HG03108 (cell line): Measurements from ENCODE around the gene TREH.

ENCODE experiments used
- ATAC-seq: cut with Tn5 transposase; IDR thresholded peaks from one replicate; pipeline ENCODE4 v1.9.1; 2021; ENCODE audit warnings: moderate library complexity; ENCODE audit not compliant: unreplicated experiment

Gene TREH

DNA sequence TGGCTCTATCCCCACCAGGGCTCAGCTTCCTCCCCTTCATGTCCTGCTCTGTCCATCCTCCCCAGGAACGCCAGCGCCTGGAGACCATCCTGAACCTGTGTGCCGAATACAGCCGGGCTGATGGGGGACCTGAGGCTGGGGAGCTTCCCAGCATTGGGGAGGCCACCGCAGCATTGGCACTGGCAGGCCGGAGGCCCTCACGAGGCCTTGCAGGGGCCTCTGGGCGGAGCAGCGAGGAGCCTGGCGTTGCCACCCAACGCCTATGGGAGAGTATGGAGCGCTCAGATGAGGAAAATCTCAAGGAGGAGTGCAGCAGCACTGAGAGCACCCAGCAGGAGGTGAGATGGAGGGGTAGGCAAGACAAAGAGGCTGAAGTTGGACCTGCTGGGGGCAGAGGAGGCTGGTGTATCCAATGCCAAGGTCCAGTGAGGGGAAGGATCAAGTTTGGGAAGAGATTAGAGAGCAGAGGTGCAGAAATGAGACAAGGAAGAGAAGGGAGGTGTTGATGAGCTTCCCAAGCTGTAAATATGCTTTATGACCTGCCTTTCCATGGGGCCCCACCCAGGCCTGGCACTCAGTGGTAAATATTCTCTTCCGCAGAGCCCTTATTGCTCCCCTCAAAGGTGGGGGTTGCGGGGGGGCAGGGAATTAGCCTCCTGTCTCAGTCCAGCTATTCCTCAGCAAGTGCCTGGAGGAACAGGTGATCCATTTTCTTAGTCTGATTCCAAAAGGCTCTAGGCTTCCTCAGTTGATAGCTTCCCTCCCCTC, 48.1 kb downstream of the TREH start:
- no peak for ATAC-seq

DNA sequence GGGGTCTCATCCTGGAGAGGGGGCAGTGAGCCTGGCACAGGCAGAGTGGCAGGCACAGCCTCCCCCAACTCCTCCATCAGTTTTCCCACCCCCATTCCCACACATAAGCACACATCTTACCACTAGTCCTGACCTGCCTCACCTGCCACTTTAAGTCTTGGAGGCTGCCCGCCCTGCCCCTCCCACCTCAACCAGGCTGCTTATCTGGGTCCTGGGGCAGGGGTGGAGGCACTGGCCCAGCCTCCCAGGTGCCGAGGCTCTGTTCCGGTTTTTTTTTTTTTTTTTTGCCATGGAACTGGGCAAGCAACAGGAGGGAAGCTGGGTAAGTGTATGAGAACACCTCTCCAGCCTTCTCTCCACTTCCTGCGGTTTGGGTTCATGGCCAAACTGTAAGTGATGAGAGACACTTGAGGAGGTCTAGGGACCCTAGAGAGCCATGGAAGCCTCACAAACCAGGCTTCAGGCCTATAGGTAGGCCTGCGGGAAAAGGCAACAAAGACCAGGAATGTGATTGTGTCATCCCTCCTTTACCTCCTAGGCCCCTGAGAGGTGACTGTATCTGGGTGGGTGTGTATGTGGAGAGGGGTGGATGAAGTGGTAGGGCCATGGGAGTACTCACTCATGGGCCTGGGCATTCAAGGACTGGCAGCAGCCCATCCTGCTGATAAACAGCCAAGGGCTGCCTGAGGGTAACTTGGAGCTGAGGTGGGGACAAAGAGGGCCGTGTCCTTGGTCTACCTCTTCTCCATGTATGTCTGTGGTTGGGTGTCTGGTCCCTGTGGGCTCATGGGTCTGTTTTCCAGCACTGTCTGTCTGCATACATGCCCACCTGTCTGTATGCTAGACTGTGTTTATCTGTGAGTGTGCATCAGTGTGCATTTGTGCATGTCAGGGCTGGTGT, 49.4 kb downstream of the TREH start:
- no peak for ATAC-seq

DNA sequence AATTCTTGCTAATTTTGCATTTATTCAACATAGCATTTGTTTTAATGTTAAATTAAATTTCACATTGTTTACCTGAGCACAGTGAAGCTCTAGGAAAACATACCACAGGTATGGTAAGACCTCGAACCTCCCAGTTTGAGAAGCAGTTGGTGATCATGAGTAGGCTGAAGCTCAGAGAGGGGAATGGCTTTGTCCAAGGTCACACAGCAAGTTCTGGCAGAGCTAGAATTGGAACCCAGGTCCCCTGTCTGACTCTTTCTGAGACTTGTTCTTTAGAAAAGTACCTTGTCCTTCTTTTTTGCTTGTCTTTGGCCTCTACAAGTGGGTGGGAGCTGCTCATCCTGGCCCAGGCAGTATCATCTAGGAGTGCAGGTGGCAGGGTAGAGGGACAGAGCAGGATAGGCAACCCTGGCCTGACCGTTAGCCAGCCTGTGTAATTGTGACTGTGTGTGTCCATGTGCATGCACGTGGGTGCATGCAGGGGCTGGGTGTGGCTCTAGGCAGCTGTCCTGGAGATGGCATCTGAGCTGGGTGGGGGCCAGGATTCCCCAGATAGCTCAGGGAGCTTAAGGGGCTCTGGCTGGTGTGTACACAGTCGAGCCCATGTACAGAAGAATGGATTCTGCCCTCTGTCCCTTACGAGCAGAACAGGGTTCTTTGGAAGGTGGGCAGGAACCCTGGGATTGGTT, 50.4 kb downstream of the TREH start:
- ATAC-seq = no peak

DNA sequence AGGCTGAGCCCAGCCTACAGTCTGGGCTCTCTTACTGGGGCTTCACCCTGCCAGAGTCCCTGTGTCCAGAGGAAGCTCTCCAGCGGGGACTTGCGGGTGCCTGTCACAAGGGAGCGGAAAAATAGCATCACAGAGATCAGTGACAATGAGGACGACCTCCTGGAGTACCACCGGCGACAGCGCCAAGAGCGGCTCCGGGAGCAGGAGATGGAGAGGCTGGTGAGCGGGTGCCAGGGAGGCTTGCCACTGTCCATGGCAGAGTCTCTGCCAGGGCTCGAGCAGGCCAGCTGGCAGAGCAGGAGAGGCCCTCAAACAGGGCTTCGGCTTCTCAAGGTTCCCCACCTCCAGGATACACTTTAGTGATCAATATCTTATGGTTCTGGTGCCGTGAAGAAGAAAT, 51.0 kb downstream of the TREH start:
- ATAC-seq = no peak

DNA sequence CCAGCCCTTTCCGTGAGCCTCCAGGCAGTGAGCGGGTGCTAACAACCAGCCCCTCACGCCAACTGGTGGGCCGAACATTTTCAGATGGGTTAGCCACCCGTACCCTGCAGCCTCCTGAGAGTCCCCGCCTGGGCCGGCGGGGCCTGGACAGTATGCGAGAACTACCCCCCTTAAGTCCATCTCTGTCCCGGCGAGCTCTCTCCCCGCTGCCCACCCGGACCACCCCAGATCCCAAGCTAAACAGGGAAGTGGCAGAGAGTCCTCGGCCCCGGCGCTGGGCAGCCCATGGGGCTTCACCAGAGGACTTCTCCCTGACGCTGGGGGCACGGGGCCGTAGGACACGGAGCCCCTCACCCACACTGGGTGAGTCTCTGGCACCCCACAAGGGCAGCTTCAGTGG, 51.4 kb downstream of the TREH start:
- ATAC-seq = no peak

DNA sequence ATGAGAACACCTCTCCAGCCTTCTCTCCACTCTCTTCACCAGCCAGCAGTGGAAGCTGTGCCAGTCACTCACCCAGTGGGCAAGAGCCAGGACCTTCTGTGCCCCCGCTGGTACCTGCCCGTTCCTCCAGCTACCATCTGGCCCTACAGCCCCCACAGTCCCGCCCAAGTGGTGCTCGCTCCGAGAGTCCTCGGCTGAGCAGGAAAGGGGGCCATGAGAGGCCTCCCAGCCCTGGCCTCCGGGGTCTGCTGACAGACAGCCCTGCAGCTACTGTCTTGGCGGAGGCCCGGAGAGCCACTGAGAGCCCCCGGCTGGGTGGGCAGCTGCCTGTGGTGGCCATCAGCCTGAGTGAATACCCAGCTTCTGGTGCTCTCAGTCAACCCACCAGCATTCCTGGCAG, 51.9 kb downstream of the TREH start:
- no peak for ATAC-seq

DNA sequence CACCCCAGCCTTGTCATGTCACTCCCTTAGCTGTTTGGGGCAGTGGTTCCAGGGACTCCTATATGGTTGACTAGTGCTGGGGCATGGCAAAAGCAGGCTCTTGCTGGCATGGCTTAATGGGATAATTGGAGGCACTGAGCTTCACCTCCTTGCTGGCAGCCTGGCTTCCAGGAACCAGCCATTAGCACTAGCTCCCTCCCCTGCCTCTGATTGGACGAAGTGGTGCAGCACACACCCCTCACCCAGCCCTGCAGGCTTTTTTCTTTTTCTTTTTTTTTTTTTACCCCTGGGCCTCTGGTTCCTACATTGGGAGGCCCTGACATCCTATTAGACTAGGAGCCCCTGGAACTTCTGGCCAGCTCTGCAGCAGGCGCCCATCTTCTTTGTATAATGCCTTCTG, 53.5 kb downstream of the TREH start:
- ATAC-seq = no peak

DNA sequence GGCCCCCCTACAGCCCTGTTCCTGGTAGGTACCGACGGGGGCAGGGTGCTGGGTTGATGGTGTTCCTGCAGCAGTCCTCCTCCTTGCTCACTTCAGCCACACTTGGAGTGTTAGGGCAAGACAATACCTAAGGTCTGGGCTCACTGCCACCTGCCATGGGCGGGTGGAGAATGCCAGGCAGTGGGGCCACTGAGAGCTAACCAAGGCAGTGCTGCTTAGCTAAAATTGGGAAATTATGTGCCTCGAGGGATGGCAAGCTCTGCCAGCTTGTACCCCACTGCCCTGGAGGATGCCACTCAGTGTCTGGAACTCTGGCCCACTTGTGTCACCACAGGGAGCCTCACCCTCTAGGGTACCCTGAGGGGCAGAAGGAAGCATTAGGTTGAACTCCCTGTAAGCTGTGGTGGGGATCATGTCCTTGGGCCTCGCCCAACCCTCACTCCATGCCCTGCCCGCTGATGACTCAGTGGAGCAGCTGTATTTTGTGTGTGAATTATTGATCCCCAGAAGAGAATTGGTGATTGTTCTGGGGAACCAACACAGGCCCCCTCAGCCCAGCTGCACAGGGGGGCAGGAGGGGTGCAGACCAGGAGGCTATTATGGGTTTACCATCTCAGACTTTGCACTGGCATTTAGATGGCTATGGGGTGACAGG, 54.3 kb downstream of the TREH start:
- no peak for ATAC-seq

DNA sequence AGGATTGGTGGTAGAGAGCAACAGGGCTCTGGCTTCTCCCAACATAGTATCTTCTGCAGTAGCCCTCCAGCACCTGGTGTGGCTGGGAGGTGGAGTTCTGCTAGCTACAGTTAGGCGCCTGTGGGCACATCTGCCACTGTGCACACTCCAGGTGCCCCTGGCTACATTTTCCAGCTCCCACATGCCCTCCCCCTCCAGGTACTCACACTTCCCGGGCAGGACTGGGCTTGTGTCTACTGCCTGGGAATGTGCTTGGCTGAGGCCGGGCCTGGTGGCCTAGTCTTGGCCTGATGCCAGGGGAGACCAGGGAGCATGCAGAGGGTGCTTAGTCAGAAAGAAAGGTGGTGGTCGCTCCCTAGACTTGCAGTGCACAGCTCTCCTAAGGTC, 56.2 kb downstream of the TREH start:
- no peak for ATAC-seq

DNA sequence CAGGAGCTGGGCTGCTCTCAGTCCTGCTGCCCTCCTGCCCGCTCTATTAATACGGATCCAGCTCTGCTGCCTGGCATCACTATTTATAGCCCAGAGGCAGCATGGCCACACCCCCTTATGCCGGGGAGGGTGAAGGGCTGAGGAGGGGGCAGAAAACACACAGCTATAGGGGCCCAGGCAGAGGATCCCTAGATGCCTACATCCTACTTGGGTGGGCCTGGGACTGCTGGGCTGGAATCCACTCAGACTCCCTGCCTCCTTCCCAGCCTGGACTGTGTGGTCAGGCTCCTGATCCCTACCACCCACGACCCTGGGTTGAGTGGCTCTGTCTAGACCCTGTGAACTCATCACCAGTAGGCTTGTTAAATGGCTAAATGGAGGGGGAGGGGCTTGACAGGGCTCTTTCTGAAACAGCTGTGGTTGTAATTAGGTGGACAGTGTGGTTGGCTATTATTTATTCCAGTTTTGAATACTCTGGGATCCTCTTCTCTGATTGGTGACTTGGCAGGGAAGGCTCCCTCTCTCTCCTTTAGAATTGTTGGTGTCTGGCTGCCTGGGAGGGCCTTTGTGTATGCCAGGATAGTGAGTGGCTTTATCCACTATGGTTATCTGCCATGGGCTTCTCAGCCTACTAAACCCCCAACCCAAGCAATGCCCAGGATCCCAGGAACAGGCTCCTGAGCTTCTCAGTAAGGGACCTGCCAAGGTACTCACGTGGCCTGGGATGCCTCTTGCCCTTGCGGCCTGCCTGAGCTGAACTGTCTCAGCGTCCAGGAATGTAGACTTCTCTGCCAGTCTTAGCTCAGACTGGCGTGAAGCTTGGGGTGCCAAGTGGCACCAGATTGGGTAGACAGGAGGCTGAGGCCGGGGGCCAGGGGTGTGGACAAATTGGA, 56.8 kb downstream of the TREH start:
- ATAC-seq = no peak

DNA sequence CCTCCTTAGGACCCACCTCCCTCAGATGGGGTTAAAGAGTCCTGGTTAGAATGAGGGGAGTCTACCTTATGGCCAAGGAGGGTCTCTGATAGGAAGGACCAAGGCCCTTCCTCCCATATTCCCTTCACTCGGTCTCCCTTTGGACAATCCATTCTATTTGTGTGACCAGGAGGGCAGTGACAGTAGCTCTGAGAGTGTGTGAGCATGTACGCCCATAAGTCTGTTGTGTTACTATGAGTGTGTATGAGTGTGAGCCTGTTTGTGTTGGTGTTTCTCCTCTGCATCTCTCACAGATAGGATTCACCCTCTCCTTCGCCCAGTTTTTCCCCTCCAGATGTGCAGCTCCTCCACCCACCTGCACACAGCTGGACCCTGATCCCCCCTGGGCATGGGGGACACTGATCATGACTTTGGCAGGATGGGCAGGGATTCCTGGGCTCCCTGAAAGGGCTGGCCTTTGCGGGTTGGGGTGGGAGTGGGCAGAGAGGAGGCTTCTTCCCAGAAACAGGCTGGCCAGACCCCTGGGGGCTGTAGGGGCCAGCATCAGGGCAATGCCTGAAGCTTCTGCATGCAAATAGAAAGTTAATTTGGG, 57.6 kb downstream of the TREH start:
- ATAC-seq = no peak

DNA sequence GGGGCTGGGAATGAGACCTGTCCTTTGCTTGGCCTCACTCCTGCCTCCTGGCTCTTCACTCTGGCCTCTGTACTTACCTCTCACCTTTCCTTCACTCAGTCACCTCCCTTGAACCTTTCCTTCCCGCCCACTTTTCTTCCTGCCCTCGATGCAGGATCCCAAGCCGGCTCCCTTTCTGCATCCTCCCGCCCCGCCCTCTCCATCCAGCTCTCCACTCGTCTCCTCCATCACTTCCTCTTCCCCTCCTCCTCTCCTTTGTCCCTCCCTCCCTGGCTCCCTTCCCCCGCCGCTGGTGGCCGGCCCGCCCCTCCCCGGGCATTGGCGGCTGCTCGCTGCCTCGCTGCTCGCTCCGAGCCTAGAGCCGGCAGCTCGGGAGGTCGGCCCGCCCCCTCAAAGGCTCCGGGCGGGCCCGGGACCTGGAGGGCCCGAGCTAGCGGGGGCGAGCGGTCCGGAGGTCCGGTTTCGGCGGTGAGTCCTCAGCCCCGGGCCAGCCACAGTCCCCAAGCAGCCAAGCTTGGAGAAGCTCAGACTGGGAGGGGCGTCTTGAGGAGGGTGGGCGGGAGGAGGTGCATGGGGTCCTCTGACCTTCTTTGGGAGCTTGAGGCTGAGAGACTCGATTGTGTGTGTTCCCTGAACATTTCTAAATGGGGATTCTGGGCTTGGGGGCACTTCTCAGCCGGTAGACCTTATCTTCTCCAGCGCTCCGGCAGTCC, 58.2 kb downstream of the TREH start:
- no peak for ATAC-seq

DNA sequence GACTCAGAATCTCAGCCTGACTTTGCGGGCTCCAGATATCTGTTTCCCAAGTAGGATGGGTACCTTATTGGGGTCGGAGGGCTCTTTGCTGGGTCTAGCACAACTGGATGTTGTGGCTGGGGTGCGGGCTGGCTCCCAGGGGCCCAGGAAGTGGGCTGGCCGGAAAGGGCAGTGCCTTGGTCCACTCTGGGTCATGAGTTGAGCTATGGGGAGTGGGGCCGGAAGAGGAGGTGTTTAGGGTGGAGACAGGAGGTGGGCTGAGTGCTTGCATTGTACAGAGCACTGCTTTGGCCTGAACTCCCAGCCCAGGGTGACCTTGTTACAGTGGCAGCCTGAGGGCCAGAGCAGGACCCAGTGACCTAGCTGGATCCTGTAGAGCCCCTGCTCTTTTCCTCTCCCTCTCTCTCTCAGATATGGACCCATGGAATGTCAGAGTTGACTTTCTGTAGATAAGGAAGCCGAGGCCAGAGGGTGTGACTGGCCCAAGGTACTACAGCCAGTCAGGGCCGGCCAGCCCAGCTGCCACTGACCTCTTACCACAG, 58.9 kb downstream of the TREH start:
- no peak for ATAC-seq

DNA sequence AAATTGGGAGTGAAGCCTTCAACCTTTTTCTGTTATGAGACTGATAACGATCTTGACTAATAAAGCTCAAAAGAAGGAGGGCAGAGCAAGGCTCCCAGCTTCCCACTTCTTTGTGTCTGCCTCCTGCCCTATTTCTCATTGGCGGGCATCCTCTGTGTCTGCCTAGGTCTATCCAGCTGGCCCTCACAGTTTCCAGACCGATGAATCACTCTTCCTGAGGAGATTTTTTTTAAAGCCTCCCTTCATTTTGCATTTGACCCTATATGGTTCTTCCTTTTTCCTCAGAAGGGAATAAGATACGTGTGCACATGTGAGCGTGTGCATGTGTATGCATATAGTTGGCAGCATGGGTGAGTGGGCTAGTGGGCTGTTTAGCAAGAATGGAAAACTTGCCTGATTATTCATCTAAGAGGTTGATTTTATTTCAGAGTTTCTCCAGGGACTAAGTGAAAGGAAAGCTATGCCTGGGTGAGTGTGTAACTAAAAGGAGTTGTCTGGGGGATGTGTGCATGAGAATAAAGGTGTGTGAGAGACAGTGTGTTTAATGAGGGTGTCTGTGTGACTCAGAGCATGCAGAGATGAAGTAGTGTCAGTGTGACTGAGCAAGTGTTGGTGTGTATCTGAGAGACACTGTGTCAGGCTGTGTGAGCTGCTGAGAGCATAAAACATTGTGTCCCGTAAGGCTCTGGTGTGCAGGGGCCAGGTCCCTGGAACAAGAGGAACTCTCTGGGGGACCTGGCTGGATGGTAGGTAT, 59.8 kb downstream of the TREH start:
- no peak for ATAC-seq

DNA sequence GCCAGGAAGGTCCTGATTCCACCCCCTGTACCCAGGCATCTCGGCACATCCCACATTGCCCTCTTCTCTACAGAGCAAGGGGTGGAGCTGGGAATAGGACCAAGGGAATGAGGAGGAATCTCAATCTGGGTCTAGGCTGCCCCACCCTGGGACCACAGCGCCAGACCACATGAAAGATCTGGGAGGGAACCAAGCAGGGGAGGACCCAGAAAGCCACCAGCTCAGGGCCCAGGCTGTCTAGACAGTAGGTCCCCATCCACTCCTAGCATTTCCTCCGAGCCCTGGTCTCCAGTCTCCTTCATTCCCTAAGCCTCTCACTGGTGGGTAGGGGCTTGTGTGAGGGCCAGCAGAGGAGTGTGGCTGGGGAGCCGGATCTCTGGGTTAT, 60.5 kb downstream of the TREH start:
- ATAC-seq = no peak

DNA sequence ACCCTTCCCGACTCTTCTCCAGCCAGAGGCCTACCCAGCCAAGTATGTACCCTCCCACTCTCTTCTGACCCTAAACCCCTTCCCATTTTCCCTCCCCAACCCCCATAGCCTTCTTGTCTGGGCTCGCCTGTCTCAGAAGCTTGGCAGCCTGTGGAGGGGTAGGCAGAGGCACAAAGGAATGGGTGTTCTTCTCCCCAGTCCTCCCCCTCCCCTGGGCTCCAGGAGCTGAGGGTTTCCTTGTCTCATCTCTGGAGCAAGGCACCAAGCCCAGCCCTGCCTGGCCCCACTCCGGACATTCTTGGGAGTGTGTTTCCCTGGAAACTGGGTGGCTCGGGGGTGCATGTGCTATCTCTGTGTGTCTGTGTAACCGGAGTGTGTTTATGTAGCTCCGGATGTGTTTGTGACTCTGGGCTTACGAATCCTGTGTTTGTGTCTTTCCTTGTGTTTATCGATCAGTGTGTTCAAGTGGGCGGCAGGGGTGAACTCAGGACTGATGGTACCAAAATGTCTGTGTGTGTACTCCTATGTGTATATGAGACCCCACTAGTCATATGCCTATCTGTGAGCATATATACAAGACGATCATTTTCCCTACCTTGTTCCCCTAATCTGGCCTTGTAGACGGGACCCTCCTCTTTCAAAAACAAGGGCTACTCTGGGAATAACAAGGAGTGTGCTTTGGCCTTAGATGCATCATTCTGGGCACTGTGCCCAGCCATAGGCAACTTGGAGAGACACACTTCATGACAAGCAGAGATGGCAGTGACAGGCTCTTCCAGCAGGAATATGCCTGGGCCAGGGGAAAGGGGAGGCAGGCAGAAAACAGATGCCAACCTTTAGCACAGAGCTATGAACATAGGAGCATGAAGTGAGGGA, 61.1 kb downstream of the TREH start:
- ATAC-seq = no peak

DNA sequence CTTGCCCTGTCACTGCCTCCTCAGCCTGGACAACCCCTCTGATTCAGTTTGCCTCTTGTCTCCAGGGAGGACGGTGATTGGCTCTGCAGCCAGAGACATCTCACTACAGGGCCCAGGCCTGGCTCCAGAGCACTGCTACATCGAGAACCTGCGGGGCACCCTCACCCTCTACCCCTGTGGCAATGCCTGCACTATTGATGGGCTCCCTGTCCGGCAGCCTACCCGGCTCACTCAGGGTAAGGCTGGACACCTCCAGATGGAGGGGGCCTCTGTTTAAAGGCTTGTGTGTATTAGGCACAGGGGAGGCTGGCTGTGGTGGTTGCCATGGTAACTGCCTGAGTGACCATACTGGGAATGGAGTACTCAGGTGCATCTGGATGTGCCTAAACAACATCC, 63.5 kb downstream of the TREH start:
- no peak for ATAC-seq
